Measurements from ENCODE around the gene CARMIL1.

GRCh38 chr6:25359891-25360290, 80.7 kb downstream of the CARMIL1 start:
- TF ChIP-seq CTCF (conservative IDR thresholded peaks at IDR 0.05; ENCODE audit: low read length) (no peak), EZH2phosphoT487 (IDR thresholded peaks at IDR 0.05; ENCODE audit: borderline replicate concordance) (no peak)
